Astrocyte of the hippocampus (primary cell): Measurements from ENCODE around the gene PTGER2.
A peak's percentile ranks its signal among the peaks of the same experiment; 100 is the strongest.

Experiments
- DNase-seq: peaks from one replicate; pipeline ENCODE4 v3.0.0; 2011; ENCODE audit warnings: low read depth, low spot score

The PTGER2 gene

DNA sequence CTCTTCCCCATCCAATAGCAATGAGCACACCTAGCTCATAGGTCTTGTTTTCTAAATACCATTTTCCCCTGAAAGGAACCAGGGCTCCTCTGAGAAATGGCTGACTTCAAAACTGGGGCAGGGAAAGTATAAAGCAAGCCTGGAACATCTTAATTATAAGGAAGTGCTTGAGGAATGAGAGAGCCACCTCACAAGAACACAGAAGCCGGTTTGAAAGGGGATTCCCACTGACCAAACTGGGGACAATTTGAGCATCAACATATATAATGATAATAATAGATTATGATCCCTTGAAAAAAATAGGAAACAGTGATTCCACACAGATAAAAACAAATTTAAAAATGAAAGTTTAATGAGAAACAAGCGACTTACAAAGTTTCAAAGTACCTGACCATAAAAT, 22.1 kb downstream of the PTGER2 start:
- DNase-seq = no peak

DNA sequence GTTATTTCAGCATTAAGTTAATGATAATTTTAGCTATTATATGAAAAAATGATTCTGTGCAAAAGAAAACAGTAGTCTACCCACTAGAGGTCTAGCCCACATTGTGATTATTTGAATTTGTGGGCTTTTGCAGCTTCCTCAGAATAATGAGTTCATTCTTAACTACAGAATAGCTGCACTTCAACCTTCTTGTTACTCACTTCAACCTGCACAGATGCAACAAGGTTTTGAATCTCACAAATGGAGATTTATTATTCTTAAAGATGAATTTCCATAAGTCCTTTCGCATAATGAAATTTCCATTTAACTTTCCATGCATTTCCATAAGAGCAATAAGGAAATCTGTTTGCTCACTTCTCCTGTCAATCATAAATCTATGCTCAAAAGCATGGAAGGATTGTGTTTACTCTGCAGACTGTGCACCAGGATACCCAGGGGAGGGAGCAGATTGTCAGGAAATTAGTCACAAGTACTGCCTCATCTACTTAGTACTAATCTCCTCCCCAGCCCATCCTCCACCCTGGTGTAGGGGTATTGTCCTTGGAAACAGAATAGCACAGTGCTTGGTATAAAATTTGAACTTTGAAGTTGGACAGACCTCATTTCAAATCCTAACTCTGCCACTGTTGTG, 24.1 kb downstream of the PTGER2 start:
- no peak for DNase-seq

DNA sequence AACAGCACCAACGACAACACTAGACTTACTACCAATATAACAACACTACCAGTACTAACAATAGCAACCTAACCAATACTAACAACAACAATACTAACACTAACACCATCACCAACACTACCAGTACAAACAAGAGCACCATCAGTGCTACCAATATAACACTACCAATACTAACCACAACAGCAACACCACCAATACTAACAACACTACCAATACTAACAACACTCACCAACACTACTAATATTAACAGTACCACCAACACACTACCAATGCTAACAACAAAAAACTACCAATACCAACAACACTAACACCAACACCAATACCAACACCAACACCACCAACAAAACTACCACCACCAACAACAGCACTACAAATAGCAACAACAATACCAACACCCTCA, 25.1 kb downstream of the PTGER2 start:
- no peak for DNase-seq

DNA sequence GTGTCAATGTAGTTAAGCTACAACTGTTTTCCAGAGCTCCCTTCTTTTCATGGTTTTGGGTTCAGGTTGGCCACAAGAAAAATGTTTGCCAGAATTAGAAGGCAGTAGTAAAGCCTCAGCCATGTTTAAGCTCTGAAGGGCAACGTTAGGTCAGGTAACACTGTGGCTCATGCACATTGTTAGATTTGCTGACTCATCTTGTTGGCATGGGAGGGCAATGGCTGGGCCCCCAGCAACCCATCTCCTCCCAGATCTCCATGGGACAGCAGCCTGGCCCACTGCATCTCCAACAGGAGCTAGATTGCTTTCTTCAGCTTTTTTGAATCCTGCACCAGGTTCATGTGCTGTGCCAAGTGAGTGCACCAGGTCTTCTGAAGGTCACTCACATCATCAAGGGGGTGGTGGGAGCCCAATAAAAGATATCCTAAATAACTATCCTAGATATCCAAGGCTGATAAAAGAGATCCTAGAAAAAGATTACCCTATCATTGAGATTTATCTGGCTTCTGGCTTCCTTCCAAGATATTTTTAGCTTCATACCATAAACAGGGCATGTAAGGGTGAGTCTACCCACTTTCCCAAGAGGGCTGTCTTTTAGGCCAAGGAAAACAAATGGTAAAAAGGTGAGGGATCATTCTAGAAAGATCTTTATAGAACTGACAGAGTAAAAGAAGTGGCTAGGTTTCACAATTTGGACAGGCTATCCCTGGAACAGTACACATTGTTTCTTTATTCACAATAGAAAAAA, 28.9 kb downstream of the PTGER2 start:
- DNase-seq = peak; percentile 77

DNA sequence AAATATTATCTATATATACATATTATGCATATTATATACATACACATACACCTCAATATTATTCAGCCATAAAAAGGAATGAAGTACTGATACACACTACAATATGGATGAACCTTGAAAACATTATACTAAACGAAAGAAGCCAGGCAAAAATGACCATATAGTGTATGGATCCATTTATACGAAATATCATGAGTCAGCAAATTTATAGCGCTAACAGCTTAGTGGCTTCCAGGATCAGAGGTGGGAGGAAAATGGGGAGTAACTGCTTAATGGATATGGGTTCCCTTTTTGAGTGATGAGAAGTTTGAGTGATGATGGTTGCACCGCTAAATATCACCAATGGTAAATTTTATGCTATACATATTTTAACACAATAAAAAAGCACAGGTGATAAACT, 32.7 kb downstream of the PTGER2 start:
- no peak for DNase-seq

DNA sequence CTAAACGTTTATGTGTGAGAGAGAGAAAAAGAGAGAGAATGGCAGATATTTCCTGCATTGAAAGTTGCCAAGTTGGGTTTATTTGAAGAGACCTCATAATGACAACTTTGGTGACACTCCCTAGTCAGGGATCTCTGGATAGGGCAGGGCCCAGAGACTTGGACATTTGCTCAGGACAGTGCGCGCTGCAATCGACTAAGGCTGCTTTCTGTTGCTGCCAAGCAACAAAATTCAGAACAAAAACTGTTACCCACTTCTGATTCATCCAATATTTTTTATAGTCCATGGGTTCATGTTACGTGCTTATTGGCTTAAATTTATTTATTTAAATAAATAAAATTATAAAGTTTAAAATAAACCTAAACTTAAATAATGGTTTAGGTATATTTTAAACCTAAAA, 34.2 kb downstream of the PTGER2 start:
- no peak for DNase-seq

DNA sequence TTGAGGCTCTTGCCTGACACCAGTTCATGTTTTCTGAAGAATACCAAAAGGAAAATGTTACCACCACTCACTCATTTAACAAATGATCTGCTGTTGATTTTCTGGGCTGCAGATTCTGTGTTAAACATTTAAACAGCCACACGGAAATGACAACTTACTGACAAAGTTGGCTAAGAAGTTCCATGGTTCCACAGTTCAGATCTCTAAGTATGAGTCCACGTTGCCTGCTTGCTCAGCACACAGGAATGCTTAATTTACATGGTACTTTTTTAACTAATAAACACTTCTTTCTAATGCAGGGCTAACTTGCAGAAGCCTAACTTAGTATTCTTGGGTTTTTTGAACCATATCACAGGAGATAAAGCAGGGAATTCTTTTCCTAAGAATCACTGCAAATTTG, 34.7 kb downstream of the PTGER2 start:
- DNase-seq = peak; percentile 76

DNA sequence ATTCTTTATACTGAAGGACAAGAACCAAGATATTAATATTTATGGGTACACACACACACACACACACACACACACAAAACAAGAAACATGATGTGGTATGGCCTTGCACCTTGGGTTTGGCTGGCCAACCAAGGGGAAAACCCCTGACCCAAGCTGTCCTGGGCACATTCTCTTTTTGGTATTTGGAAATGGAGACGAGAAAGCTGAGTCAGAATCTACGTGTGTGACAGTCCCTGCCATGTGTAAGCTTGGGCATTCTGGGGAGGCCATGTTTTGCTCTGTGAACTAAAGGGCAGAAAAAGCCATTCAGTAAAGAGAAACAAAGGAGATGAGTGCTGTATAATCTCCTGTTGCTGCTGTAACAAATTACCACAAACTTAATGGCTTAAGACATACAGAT, 35.6 kb downstream of the PTGER2 start:
- no peak for DNase-seq

DNA sequence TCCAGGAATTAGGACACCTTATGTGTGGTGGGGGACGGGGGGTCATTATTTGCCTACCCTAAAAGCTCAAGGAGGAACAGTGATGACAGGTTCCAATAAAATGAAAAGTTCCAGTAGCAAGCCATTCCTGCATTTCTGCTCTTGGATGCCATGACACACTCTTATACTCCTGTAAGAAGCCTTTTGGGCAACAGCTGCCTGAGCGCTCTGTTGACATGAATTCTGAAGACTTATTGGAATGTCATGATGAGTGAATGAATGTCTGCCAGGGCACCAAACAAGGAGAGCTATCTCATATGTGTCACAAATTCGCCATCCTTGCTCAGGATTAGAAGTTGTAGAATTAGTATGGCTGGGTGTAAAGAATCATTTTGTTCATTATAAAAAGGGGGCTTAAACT, 36.3 kb downstream of the PTGER2 start:
- no peak for DNase-seq

DNA sequence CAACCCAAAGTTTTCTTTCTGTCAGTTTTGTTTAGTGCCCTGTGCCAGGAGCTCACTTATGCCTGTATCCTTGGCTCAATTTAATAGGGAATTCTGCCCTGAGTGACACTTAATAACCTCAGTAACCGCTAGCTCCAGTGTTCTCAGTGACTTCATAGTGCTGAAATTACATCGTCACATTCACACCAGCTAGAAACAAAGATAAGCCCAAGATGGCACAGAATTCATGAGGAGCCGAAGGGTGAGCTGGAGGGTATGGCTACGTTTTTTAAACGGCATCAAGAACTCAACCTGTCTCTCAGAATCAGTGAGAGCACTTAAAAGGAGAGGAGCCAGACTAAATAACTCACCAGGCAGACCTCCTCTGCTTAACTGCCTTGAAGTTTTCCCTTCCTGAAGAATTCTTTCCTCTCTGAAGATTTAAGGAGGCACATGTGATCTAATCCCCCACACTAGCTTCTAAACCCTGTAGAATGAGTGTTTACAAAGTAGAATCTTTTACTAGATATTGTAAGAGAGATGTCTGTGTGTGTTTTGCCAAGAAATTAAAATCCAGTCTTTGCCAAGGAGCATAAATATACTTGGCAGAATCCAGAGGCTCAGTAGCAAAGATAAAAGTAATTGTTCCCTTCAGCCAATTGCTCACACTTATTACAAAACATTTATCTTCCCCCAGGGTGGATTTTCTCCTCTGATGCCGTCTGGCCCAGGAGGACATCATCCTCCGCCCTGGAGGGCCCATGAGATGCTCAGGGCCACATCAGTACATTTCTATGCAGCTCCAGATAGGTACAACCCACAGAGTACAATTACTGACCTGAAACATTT, 37.3 kb downstream of the PTGER2 start:
- peak; percentile 85 for DNase-seq

DNA sequence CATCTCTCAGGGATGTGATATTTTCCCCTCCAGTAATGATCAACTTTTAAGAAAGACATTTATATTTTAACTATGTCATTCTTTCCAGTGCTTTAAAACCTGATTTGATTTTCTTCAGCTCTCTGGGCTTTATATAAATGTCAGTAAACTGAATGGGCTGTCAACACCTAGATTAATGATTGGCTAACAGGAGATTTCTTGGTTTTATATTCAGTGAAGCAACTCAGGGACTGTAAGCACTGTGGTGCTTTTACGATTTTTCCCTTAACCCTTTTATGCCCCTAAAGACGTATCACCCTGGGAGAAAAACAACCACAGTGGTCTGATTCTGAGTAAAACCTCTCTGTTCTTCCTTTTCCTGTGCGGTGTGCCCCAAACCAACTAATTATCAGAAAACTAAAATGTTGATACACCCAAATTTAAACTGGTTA, 38.0 kb downstream of the PTGER2 start:
- no peak for DNase-seq

DNA sequence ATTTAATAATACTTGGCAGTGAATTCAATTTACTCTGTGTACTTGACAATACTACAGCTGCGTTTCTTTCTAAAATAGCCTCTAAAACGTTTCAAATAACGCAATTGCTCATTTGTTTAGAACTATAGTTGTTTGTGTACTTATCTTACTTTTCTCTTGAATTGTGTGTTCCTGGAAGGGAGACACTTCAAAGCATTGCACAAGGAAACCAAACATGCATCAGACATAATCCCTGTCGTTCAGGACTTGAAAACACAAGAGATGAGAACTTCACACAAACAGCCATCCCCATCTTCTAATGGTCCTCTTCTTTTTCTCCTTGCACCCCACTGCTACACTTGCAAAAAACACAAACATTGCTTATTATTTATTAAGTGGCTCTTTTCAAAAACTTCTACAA, 38.5 kb downstream of the PTGER2 start:
- no peak for DNase-seq

DNA sequence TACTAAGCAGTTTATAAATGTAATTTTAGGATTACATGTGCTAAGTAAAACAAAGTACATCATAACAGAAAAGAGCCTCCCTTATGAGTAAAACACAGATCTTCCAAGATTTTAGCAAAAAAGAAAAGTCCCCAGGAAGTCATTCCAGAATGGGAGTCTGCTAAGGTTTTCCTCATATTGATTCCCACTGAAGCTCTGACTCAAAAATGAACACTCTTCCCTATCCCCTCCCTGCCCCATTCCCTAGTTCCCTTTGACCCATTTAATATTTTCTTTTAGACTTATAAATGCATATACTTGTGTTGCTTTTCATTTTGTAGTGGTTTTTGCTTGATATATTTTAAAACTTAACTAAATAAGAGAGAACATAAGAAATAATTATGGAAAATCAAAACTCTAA, 40.1 kb downstream of the PTGER2 start:
- DNase-seq = no peak

DNA sequence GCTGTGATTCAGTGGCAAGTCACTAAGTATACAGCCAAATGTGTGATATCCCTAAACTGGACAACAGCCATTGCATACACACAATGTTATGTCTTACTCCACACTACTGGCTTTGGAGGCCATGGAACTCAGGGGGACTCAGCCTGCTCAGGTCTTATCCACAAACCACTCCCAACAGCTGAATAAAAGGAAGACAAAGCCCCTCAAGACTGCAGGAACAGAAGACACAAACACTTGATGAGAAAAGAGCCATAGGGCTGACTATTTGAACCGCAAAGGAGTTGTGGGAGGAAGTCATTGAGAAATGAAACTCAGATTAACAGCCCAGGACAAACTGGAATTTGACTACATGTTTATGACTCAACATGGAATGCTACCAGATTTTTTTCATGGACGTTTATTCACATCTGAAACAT, 40.9 kb downstream of the PTGER2 start:
- peak; percentile 91 for DNase-seq

DNA sequence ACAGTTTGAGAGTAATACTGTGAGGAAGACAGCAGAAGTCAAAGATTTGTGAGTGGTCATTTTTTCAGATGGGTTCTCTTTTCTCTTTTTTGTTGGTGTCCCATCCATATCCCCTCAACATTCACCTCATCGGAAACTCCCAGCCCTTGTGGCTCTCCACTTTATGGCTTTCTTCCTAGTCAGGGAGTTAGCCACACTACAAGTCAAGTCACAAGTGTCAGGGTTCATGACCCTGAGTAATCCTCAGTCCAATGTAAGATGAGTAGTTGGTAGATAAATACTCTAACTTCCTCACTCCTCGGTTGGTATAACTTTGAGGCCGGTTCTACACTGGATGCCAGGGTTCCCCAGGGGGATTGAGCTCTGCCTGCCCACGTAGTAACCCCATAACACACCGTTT, 41.4 kb downstream of the PTGER2 start:
- no peak for DNase-seq

DNA sequence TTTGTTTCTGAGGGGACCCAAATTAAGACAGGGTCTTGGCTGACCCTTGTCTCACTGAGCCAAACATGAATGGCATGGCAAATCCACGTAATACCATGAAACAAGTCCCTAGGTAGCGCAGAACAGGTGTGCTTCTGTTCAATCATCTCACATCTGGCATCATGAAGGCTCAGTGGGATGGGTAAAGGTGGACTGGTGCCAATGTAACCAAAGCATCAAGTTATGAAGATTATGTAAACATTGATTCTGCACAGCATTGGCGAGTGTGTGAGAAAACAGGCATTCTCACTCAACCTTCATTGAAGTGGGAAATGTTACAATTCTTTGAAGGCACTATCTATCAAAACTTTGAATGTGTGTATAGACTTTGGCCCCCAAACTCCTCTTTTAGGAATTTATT, 41.9 kb downstream of the PTGER2 start:
- DNase-seq = no peak

DNA sequence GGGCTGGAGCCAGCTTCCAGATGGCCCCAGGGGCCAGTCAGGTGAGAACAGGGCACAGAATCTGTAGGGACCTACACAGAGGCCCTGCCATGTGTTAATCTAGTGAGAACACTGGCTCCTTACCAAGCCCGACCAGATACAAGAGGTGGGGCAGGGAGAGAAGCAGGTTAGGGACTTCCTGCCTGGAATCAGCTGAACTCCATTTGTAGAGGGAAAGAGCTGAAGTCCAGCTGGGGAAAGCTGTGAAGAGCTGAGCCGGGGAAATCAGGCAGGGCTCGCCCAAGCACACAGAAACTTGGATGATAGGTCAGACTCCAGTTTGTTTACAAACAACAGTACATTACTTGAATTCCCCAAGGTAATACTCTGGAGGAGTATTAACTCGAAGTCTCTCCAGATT, 46.7 kb downstream of the PTGER2 start:
- no peak for DNase-seq

DNA sequence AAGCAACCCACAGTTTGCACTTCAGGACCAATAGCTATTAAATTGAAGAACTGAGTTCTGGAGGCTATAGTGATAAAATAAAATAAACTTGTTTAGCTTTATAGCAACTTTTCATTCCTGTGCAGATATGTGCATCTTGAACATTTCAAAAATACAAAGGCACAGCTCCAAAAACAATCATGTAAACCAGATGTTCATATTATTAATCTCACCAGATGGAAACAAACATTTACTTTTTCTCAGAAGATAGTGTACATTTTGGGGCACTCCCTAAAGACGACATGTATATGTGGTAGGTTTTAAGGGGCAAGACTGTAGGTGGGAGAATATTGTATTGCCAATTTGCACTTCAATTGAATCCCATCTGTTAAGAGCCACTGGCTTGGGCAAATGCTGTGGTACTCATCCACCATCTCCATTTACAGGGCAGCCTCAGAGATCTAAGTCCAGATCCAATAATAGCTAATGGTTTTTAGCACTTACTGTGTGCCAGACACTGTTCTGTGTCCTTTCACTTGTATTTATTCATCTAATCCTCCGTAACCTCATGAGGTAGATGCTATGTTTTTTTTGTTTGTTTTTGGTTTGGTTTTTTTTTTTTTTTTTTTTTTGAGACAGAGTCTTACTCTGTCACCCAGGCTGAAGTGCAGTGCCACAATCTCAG, 49.1 kb downstream of the PTGER2 start:
- DNase-seq = no peak

DNA sequence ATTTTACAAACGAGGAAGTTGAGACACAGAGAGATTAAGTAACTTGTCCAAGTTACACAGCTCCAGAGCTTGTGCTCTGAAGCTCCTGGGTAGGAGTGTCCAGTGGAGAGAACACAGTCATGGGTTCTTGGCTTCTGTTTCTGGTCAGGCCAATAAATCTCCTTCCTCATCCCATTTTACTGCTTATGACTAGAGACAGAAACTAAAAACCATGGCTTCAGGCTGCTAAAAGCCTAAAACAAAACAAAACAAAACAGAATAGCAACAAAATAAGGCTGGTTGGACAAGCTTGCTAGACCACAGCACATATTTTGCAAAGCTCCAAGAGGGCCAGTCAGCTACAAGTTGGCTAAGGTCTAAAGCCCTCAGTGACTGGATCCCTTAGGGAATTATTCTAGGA, 49.8 kb downstream of the PTGER2 start:
- no peak for DNase-seq

DNA sequence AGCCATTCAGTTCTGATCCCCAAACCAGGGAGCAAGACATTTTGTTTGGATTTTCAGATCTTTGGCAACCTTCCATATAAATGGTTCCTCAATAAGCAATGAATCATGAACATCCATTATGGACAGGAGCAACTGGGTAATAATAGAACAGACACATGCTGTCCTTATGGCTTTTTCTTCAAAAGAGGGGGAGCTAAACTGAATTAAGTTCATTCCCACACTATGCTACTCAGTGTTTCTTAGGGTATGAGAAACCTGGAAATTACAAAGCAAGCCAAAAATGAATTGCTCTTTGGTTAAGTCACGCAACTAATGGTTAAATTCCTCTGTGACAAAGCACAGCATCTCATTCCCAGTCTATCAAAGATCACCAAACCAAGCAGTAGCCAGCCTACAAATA, 51.0 kb downstream of the PTGER2 start:
- DNase-seq = peak; percentile 59

DNA sequence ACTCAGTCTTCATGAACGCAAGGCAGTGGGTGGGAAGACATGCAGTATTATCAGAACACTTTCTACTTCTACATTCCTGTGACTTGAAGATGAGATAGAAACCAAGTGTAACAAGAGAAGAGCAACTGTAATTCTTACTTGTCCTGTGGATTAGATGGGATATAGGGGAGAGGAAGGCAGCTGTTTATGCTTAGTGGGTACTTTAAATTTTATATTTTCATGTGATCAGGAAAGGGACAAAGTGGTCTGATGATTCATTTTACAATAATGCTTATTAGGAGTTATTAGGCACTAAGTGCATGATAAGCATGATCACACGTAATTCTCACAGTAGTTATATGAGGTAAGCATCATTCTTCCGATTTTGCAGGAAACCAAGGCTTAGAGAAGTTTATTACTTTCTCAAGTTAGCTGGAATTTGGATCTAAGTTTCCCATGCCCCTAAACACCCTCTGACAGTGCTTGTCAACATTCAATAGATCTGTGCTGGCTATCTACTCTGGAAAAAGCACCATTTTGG, 52.7 kb downstream of the PTGER2 start:
- DNase-seq = no peak

DNA sequence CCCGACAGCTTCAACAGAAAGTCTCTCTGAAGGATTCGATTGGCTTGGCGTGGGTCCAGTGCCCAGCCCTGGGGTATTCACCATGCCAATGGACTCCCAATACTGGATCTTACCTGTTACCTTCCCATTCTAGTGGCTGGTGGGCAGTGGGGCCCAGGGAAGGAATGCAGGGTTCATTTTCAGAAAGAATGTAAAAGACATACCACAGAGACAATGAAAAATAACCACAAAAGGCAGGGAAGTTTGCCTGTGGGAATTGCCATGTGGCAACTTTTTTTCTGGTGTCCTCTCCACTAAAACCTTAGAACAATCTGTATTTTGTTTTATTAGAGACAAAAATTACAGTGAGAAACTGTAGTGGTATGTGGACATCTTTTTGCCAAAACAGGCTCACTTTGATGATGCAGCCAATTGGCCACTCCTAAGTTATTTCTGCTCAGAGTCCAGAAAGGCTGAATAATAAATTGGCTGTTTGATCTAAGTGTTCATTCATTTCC, 55.2 kb downstream of the PTGER2 start:
- DNase-seq = peak; percentile 87
